Right cardiac atrium (tissue), 5 donors: ENCODE data around the gene HOXC5. TPM values are rescaled to one million over a fixed set of nuclear protein-coding genes. Genes with fewer than 3 reads are reported as not detected.

Experiments used
- ATAC-seq, 2 donors: fragments of 200-7000 bp; cut with Tn5 transposase; one replicate each; pipeline versions ENCODE4 v1.8.0 to v1.9.1; 2020; ENCODE audit warnings: moderate library complexity in 2 of 2, mild to moderate bottlenecking in 1 of 2
- DNase-seq, 3 donors: peaks; one replicate each; pipeline ENCODE4 v3.0.0-alpha.2; 2020
- H3K27ac ChIP-seq: one replicate; pipeline ENCODE4 v1.5.1; 2013; ENCODE audit warnings: mild to moderate bottlenecking, low read length, control low read depth, moderate library complexity
- H3K27me3 ChIP-seq: one replicate; pipeline ENCODE4 v1.6.1; 2013; ENCODE audit not compliant: control insufficient read depth, insufficient read depth
- H3K4me1 ChIP-seq: one replicate; pipeline ENCODE4 v1.6.1; 2013; ENCODE audit warnings: low read length; ENCODE audit not compliant: control insufficient read depth, insufficient read depth
- H3K4me3 ChIP-seq: one replicate; pipeline ENCODE4 v1.5.1; 2013; ENCODE audit warnings: low read length, control low read depth
- H3K9me3 ChIP-seq: one replicate; pipeline ENCODE4 v1.6.1; 2013; ENCODE audit warnings: low read length; ENCODE audit not compliant: control insufficient read depth
- WGBS: extraction: QIAGEN DNeasy Blood & Tissue Kit; methylation state at CpG from one replicate; pipeline ENCODE4 v1.1.7; 2013; 5-methylcytosine and 5-hydroxymethylcytosine counted together
- intact Hi-C, 4 donors: fragments of 100-400 bp; cut with DNase I; formaldehyde crosslinking; loops; one replicate each; pipeline versions ENCODE4 v1.11.0 to v1.14.0; 2022 to 2023
- polyA plus RNA-seq: library from polyadenylated mRNA; stranded (reverse); fragments of 200-250 nt; gene quantifications from one replicate; pipeline ENCODE4 v1.2.3, GENCODE V29; 2013
- total RNA-seq, 4 donors: library from RNA; stranded (reverse); fragmentation: NEBNext Ultra II Directional; extraction: Animal tissue kit (Norgen Biotek cat#: 25700); gene quantifications; one replicate each; pipeline ENCODE4 v1.2.1, GENCODE V29; 2021
- donor health status: healthy with polysubstance abuse.
- donor health status: DM: no; HTN: yes; CAD: no.
- donor health status: DM: no; HTN: no; CAD: no.
- donor health status: DM: no; HTN: yes; CAD: no; lungs with severe emphysema.
- donor health status: DM: yes; HTN: yes; CAD: no.

The HOXC5 gene
- total and polyA plus RNA-seq, 5 donors = 0.11 TPM; not detected in 4

- ATAC-seq (no peak), DNase-seq (no peak)
- Histone ChIP-seq H3K4me3 (no peak overlapping the region), H3K27me3 (no peaks in the 10 kb centered on the region), H3K27ac (no peak overlapping the region), H3K9me3 (no peaks in the 10 kb centered on the region), H3K4me1 (no peaks in the 10 kb centered on the region)
- intact Hi-C loops = no loop called here
- 28% methylated on average over 19 of the region's 19 CpGs for WGBS
Observed at GRCh38 chr12:54002915-54003389, 29.9 kb upstream of the HOXC5 start.

GRCh38 chr12:54003625-54004024, 29.2 kb upstream of the HOXC5 start:
- no peaks in the 10 kb centered on the region for H3K27me3 ChIP-seq
- no peak overlapping the region for H3K4me3 ChIP-seq
- 31% methylated on average over 3 of the region's 3 CpGs for WGBS
- intact Hi-C loops = no loop called here
- no peak for DNase-seq
- ATAC-seq = no peak
- H3K9me3 ChIP-seq = no peaks in the 10 kb centered on the region
- H3K4me1 ChIP-seq = no peaks in the 10 kb centered on the region
- no peak overlapping the region for H3K27ac ChIP-seq

- H3K27ac ChIP-seq = no peak overlapping the region
- DNase-seq = no peak
- H3K4me3 ChIP-seq = no peak overlapping the region
- H3K4me1 ChIP-seq = peaks cover under 1% of the 10 kb centered on the region
- intact Hi-C loops = no loop called here
- 20% methylated on average over 20 of the region's 20 CpGs for WGBS
- no peak for ATAC-seq
- H3K27me3 ChIP-seq = no peaks in the 10 kb centered on the region
- no peaks in the 10 kb centered on the region for H3K9me3 ChIP-seq
Observed at GRCh38 chr12:54004063-54004840, 28.6 kb upstream of the HOXC5 start.

- no peak for DNase-seq
- Histone ChIP-seq H3K27me3 (no peaks in the 10 kb centered on the region), H3K4me1 (peaks cover 2% of the 10 kb centered on the region), H3K9me3 (no peaks in the 10 kb centered on the region), H3K4me3 (no peak overlapping the region), H3K27ac (no peak overlapping the region)
- 16% methylated on average over 31 of the region's 31 CpGs for WGBS
- no peak for ATAC-seq
- intact Hi-C loops = loop anchor here in 1 of 4 donors (5.0 kb wide), 1 partner anchor 197 kb away; no protein-coding TSS in a partner anchor
Observed at GRCh38 chr12:54004841-54005530, 27.9 kb upstream of the HOXC5 start.

- 9% methylated on average over 26 of the region's 26 CpGs for WGBS
- Histone ChIP-seq H3K4me1 (peaks cover 2% of the 10 kb centered on the region), H3K9me3 (no peaks in the 10 kb centered on the region), H3K4me3 (no peak overlapping the region), H3K27ac (no peak overlapping the region), H3K27me3 (no peaks in the 10 kb centered on the region)
- ATAC-seq = no peak
- DNase-seq = no peak
- intact Hi-C loops = loop anchor here in 1 of 4 donors (5.0 kb wide), 1 partner anchor 197 kb away; no protein-coding TSS in a partner anchor
Observed at GRCh38 chr12:54005531-54005852, 27.4 kb upstream of the HOXC5 start.

GRCh38 chr12:54005853-54006558, 26.8 kb upstream of the HOXC5 start:
- peaks cover 2% of the 10 kb centered on the region for H3K4me1 ChIP-seq
- intact Hi-C loops = loop anchor here in 3 of 4 donors (2.0 to 5.0 kb wide), 2 partner anchors 195 to 196 kb away; no protein-coding TSS in a partner anchor
- WGBS = 8% methylated on average over 39 of the region's 39 CpGs
- H3K27me3 ChIP-seq = no peaks in the 10 kb centered on the region
- ATAC-seq (peak; percentile 86 to 91), DNase-seq (peak; percentile 83 to 95 (median 94))
- no peaks in the 10 kb centered on the region for H3K9me3 ChIP-seq
- H3K4me3 ChIP-seq = peak overlapping the region; percentile 50
- no peak overlapping the region for H3K27ac ChIP-seq

- ATAC-seq (no peak), DNase-seq (no peak)
- peaks cover 2% of the 10 kb centered on the region for H3K4me1 ChIP-seq
- H3K27ac ChIP-seq = no peak overlapping the region
- peak overlapping the region; percentile 50 for H3K4me3 ChIP-seq
- intact Hi-C loops = loop anchor here in 3 of 4 donors (2.0 to 5.0 kb wide), 2 partner anchors 194 to 196 kb away; no protein-coding TSS in a partner anchor
- 28% methylated on average over 22 of the region's 22 CpGs for WGBS
- no peaks in the 10 kb centered on the region for H3K27me3 ChIP-seq
- H3K9me3 ChIP-seq = no peaks in the 10 kb centered on the region
Observed at GRCh38 chr12:54006559-54007220, 26.2 kb upstream of the HOXC5 start.

GRCh38 chr12:54007538-54008259, 25.2 kb upstream of the HOXC5 start:
- intact Hi-C loops = loop anchor here (2.0 to 5.0 kb wide), 2 partner anchors 193 to 195 kb away; no protein-coding TSS in a partner anchor
- no peaks in the 10 kb centered on the region for H3K27me3 ChIP-seq
- ATAC-seq (no peak), DNase-seq (no peak)
- no peak overlapping the region for H3K27ac ChIP-seq
- no peaks in the 10 kb centered on the region for H3K9me3 ChIP-seq
- WGBS = 50% methylated on average over 2 of the region's 2 CpGs
- H3K4me1 ChIP-seq = peaks cover 2% of the 10 kb centered on the region
- no peak overlapping the region for H3K4me3 ChIP-seq

GRCh38 chr12:54008260-54008552, 24.6 kb upstream of the HOXC5 start:
- Histone ChIP-seq H3K9me3 (no peaks in the 10 kb centered on the region), H3K4me3 (no peak overlapping the region), H3K27me3 (no peaks in the 10 kb centered on the region), H3K4me1 (peaks cover 2% of the 10 kb centered on the region), H3K27ac (no peak overlapping the region)
- WGBS = 18% methylated on average over 2 of the region's 2 CpGs
- ATAC-seq (no peak), DNase-seq (no peak)
- intact Hi-C loops = loop anchor here in 2 of 4 donors (2.0 to 5.0 kb wide), 2 partner anchors 193 to 194 kb away; no protein-coding TSS in a partner anchor
